ENCODE measurements around the gene CLDN6. TPM values are rescaled to one million over a fixed set of nuclear protein-coding genes. Genes with fewer than 3 reads are reported as not detected.

The CLDN6 gene
- total and polyA plus RNA-seq, 12 donors = 0.46 to 0.47 TPM; not detected in 10

DNA sequence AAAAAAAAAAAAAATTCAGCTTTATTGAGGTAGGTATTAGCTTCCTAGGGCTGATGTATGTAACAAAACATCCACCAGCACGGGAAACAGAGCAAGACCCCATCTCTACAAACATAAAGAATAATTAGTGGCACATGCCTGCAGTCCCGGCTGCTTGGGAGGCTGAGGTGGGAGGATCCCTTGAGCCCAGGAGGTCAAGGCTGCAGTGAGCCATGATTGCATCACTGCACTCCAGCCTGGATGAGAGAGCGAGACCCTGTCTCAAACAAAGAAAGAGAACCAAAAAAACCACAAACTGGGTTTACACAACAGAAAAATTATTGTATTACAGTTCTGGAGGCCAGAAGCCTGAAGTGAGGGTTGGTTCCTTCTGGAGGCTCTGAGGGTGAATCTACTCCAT is 24.4 kb upstream of the CLDN6 start:
- 65 to 75% (median 71%) methylated on average over 3 of the region's 3 CpGs for WGBS, 4 donors
- Histone ChIP-seq H3K27ac (no peak overlapping the region), H3K36me3 (replicated peaks in 1 of 2) (no peaks in the 10 kb centered on the region), H3K27me3 (peaks cover 73% of the 10 kb centered on the region), H3K4me3 (no peak overlapping the region), H3K9me3 (replicated peaks in 1 of 3) (no peaks in the 10 kb centered on the region), H3K4me1 (replicated peaks in 1 of 2) (peaks cover 4 to 13% of the 10 kb centered on the region in 2 donors)
- TF ChIP-seq, protein P1, sequence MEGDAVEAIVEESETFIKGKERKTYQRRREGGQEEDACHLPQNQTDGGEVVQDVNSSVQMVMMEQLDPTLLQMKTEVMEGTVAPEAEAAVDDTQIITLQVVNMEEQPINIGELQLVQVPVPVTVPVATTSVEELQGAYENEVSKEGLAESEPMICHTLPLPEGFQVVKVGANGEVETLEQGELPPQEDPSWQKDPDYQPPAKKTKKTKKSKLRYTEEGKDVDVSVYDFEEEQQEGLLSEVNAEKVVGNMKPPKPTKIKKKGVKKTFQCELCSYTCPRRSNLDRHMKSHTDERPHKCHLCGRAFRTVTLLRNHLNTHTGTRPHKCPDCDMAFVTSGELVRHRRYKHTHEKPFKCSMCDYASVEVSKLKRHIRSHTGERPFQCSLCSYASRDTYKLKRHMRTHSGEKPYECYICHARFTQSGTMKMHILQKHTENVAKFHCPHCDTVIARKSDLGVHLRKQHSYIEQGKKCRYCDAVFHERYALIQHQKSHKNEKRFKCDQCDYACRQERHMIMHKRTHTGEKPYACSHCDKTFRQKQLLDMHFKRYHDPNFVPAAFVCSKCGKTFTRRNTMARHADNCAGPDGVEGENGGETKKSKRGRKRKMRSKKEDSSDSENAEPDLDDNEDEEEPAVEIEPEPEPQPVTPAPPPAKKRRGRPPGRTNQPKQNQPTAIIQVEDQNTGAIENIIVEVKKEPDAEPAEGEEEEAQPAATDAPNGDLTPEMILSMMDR (IDR thresholded peaks at IDR 0.05) = no peak
- no peak for TF ChIP-seq POLR2A (IDR thresholded peaks at IDR 0.05)
- intact Hi-C loops (cut with DNase I) = no loop called here
- DNase-seq = no peak

DNA sequence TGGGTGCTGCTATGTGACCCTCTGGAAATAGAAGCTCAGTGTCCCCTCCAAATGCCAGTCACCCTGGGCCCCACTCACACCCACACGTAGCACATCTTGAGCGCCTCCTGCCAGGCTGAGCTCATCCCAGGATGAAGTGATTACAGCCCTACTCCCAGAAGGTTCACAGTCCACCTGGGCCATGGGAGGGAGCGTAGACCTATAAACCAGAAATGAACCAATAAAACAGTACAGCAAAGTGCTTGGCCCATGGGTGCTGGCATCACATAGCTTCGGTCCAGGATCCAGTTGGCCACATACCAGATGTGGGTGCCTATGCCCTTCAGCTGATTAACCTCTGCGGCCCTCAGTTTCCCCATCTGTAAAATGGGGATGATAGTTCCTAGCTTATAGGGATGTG is 20.9 kb upstream of the CLDN6 start:
- Histone ChIP-seq H3K9me3 (replicated peaks in 1 of 3) (no peaks in the 10 kb centered on the region), H3K4me1 (replicated peaks in 1 of 2) (no peaks in the 10 kb centered on the region), H3K4me3 (no peak overlapping the region), H3K27ac (no peak overlapping the region), H3K36me3 (replicated peaks in 1 of 2) (no peaks in the 10 kb centered on the region), H3K27me3 (peaks cover 69% of the 10 kb centered on the region)
- TF ChIP-seq, protein P1 (IDR thresholded peaks at IDR 0.05) = no peak
- TF ChIP-seq POLR2A (IDR thresholded peaks at IDR 0.05) = no peak
- WGBS, 4 donors = 68 to 85% (median 80%) methylated on average over 5 of the region's 5 CpGs
- DNase-seq = no peak
- intact Hi-C loops (cut with DNase I) = no loop called here

DNA sequence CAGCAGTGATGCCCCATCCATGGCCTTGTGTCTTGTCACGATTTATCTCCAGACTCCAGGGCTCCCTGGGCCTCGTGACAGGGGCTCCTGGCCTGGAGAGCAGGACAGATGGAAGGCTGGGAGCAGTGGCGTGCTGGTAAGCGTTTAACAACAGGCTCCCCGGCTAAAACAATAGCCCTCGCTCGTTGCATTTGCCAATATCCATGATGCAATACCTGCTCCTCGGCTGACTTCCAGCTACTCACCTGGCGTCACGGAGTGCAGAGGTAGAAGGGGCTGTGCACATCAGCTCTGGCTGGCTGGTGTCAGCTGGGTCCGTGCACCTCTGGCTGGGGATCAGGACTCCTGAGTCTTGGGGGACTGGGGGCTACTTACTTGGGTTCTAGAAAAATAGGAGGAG is 20.3 kb upstream of the CLDN6 start:
- H3K4me3 ChIP-seq = no peak overlapping the region
- intact Hi-C loops (cut with DNase I) = no loop called here
- H3K36me3 ChIP-seq (replicated peaks in 1 of 2) = no peaks in the 10 kb centered on the region
- H3K27ac ChIP-seq = no peak overlapping the region
- no peak for DNase-seq
- no peaks in the 10 kb centered on the region for H3K9me3 ChIP-seq (replicated peaks in 1 of 3)
- H3K27me3 ChIP-seq = peaks cover 68% of the 10 kb centered on the region
- 25 to 40% (median 35%) methylated on average over 4 to 11 of the region's 11 CpGs for WGBS, 4 donors
- TF ChIP-seq, protein P1 (IDR thresholded peaks at IDR 0.05) = no peak
- TF ChIP-seq POLR2A (IDR thresholded peaks at IDR 0.05) = no peak
- no peaks in the 10 kb centered on the region for H3K4me1 ChIP-seq (replicated peaks in 1 of 2)

DNA sequence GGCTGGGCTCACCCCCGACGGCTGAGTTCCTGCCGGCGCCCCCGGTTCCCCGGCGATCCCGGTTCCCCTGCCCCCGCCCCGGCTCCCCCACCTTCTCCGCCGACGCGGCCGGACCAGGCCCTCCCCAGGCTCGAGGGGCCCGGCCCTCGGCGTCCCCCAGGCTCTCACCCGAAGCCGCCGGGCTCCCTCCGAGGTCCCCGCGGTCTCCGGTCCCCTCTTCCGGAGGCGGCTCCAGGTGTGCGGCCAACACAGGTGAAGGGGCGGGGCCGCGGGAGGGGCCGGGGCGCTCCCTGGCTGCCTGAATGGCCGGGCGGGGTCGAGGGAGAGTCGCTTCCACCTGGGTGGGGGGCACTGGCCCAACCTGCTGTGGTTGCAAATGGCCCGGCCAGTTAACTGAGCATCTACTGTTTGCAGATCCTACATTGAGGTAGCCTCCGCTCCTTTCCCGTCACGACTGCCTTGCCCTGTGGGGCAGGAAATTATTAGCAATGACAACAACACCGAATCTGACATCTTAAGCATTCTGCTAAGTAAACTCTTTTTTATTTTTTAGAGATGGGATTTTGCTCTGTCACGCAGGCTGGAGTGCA is 18.8 kb upstream of the CLDN6 start, which contains the start of gene BICDL2:
BICDL2 (minus strand) TSS at position 219 of the 590 bp plus-strand sequence. CDS start 1,448 bp downstream, outside the sequence.
- H3K27me3 ChIP-seq = peaks cover 54% of the 10 kb centered on the region
- WGBS, 4 donors = 7 to 56% (median 20%) methylated on average over 6 to 43 of the region's 44 CpGs
- no peak for DNase-seq
- H3K4me3 ChIP-seq = no peak within 1 kb of the TSS
- H3K27ac ChIP-seq = no peak within 1 kb of the TSS
- no peaks in the 10 kb centered on the region for H3K36me3 ChIP-seq (replicated peaks in 1 of 2)
- no peaks in the 10 kb centered on the region for H3K9me3 ChIP-seq (replicated peaks in 1 of 3)
- no peaks in the 10 kb centered on the region for H3K4me1 ChIP-seq (replicated peaks in 1 of 2)
- intact Hi-C loops (cut with DNase I) = no loop called here
- no peak for TF ChIP-seq POLR2A (IDR thresholded peaks at IDR 0.05)
- TF ChIP-seq, protein P1 (IDR thresholded peaks at IDR 0.05) = no peak

All from adrenal gland (tissue), 12 donors.